Suprapubic skin (tissue), 4 donors: ENCODE results near the gene TAF5L.

Experiments used
- POLR2A ChIP-seq, 2 donors: fragments of 450-650 bp; IDR thresholded peaks; one replicate each; pipeline ENCODE4 v1.6.1; 2017; ENCODE audit warnings: antibody characterized with exemption in 2 of 2, mild to moderate bottlenecking in 2 of 2, moderate library complexity in 2 of 2
- POLR2AphosphoS5 ChIP-seq, 3 donors: sonication (generic); formaldehyde crosslinking; IDR thresholded peaks; one replicate each; pipeline ENCODE4 v1.6.1; 2017; ENCODE audit warnings: antibody characterized with exemption in 3 of 3
- TF ChIP-seq, protein P1 (sequence below), 2 donors: fragments of 200-600 bp in 1 of 2; fragments of 450-650 bp in 1 of 2; sonication (generic) in 1 of 2; IDR thresholded peaks; one replicate each; pipeline ENCODE4 v1.5.1; 2016 to 2019; ENCODE audit warnings: antibody characterized with exemption in 2 of 2, mild to moderate bottlenecking in 1 of 2, moderate library complexity in 1 of 2

DNA sequence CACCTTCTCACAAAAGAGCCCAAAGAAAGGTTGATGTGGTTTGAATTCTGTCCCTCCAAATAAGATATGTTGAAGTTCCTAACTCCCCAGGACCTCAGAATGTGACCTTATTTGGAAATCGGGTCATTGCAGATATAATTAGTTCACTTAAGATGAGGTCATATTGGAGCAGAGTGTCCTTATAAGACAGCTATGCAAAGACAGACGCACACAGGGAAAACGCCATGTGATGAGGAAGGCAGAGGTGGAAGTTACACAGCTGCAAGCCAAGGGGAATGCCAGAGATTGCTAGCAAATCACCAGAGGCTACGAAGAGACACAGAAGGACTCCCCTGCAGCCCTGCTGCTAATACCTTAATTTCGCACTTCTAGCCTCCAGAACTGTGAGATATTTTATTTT, 62.2 kb downstream of the TAF5L start:
- TF ChIP-seq, protein P1, sequence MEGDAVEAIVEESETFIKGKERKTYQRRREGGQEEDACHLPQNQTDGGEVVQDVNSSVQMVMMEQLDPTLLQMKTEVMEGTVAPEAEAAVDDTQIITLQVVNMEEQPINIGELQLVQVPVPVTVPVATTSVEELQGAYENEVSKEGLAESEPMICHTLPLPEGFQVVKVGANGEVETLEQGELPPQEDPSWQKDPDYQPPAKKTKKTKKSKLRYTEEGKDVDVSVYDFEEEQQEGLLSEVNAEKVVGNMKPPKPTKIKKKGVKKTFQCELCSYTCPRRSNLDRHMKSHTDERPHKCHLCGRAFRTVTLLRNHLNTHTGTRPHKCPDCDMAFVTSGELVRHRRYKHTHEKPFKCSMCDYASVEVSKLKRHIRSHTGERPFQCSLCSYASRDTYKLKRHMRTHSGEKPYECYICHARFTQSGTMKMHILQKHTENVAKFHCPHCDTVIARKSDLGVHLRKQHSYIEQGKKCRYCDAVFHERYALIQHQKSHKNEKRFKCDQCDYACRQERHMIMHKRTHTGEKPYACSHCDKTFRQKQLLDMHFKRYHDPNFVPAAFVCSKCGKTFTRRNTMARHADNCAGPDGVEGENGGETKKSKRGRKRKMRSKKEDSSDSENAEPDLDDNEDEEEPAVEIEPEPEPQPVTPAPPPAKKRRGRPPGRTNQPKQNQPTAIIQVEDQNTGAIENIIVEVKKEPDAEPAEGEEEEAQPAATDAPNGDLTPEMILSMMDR (IDR thresholded peaks at IDR 0.05): no peak
- no peak for TF ChIP-seq POLR2A (IDR thresholded peaks at IDR 0.05)
- TF ChIP-seq POLR2AphosphoS5 (IDR thresholded peaks at IDR 0.05): no peak
